Large intestine (tissue), 3 donors: ENCODE data around the gene CERT1. TPM values are rescaled to one million over a fixed set of nuclear protein-coding genes. Genes with fewer than 3 reads are reported as not detected.

Experiments used
- DNase-seq, 2 donors: peaks; one replicate each; pipeline versions ENCODE4 v3.0.0 to v3.0.0-alpha.2; 2013
- H3K27ac ChIP-seq: one replicate; pipeline ENCODE4 v1.5.1; 2013; ENCODE audit warnings: low read length
- H3K27me3 ChIP-seq: 2 replicates; pipeline ENCODE4 v1.6.1; 2013; ENCODE audit warnings: low read length; ENCODE audit not compliant: control insufficient read depth, insufficient read depth
- H3K36me3 ChIP-seq: 2 replicates; pipeline ENCODE4 v1.6.1; 2013; ENCODE audit warnings: low read length; ENCODE audit not compliant: control insufficient read depth, insufficient read depth
- H3K4me1 ChIP-seq: one replicate; pipeline ENCODE4 v1.6.1; 2013; ENCODE audit warnings: low read length; ENCODE audit not compliant: control insufficient read depth, insufficient read depth
- H3K4me3 ChIP-seq: one replicate; pipeline ENCODE4 v1.5.1; 2013; ENCODE audit warnings: low read length
- H3K9me3 ChIP-seq: one replicate; pipeline ENCODE4 v1.6.1; 2013; ENCODE audit warnings: mild to moderate bottlenecking, low read depth, low read length, moderate library complexity; ENCODE audit not compliant: control insufficient read depth
- WGBS: methylation state at CpG from one replicate; pipeline ENCODE4 v1.1.5; 2013; ENCODE audit warnings: low lambda C conversion rate; ENCODE audit not compliant: insufficient coverage; 5-methylcytosine and 5-hydroxymethylcytosine counted together
- polyA plus RNA-seq: library from polyadenylated mRNA; unstranded; fragments of 120-200 nt; gene quantifications from one replicate; pipeline ENCODE4 v1.2.1, GENCODE V29; 2013

CERT1 gene
- polyA plus RNA-seq, 1 donor: 50.3 TPM

DNA sequence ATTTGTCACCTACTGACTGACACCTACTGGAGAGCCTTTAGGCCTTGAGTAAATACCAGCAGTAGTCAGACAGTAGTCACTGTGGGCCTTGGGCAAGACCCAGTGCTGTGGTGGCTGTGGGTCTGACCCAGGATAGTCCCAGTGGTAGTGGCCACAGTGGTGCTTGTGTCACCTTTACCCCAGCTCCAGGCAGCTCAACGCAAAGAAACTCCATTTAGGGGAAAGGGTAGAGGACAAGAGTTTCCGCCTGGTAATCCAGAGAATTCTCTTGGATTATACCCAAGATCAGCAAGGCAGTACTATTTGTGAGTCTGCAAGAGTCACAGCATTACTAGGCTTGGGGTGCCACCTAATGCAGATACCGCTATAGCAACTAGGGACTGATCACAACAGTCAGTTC, 28.9 kb downstream of the CERT1 start:
- Histone ChIP-seq H3K27ac (no peak overlapping the region), H3K4me3 (no peak overlapping the region), H3K36me3 (peaks cover 13% of the 10 kb centered on the region), H3K9me3 (peaks cover 11% of the 10 kb centered on the region), H3K4me1 (no peaks in the 10 kb centered on the region), H3K27me3 (no peaks in the 10 kb centered on the region)
- DNase-seq: no peak
- no CpG with 5 or more reads among the region's 3 CpGs for WGBS

GRCh38 chr5:75481024-75481423, 30.4 kb downstream of the CERT1 start:
- H3K36me3 ChIP-seq: peaks cover 13% of the 10 kb centered on the region
- no peak overlapping the region for H3K27ac ChIP-seq
- no peaks in the 10 kb centered on the region for H3K27me3 ChIP-seq
- H3K4me1 ChIP-seq: no peaks in the 10 kb centered on the region
- peaks cover 6% of the 10 kb centered on the region for H3K9me3 ChIP-seq
- 100% methylated on average over 2 of the region's 4 CpGs for WGBS
- DNase-seq: no peak
- H3K4me3 ChIP-seq: no peak overlapping the region

- H3K36me3 ChIP-seq: peaks cover 6% of the 10 kb centered on the region
- H3K4me1 ChIP-seq: peaks cover 3% of the 10 kb centered on the region
- 100% methylated on average over 3 of the region's 4 CpGs for WGBS
- no peaks in the 10 kb centered on the region for H3K27me3 ChIP-seq
- no peak overlapping the region for H3K27ac ChIP-seq
- peaks cover 3% of the 10 kb centered on the region for H3K9me3 ChIP-seq
- H3K4me3 ChIP-seq: no peak overlapping the region
- no peak for DNase-seq
Observed at GRCh38 chr5:75475364-75475763, 36.1 kb downstream of the CERT1 start.

GRCh38 chr5:75473463-75473862, 38.0 kb downstream of the CERT1 start:
- H3K36me3 ChIP-seq: peaks cover 2% of the 10 kb centered on the region
- 88% methylated on average over 1 of the region's 2 CpGs for WGBS
- H3K9me3 ChIP-seq: peaks cover 20% of the 10 kb centered on the region
- peak in 1 of 2 donors; percentile 51 for DNase-seq
- H3K4me1 ChIP-seq: peaks cover 3% of the 10 kb centered on the region
- peak overlapping the region; percentile 56 for H3K27ac ChIP-seq
- no peaks in the 10 kb centered on the region for H3K27me3 ChIP-seq
- H3K4me3 ChIP-seq: no peak overlapping the region

- H3K27me3 ChIP-seq: no peaks in the 10 kb centered on the region
- peaks cover 2% of the 10 kb centered on the region for H3K36me3 ChIP-seq
- no CpG with 5 or more reads among the region's 1 CpG for WGBS
- no peak overlapping the region for H3K4me3 ChIP-seq
- peaks cover 22% of the 10 kb centered on the region for H3K9me3 ChIP-seq
- H3K4me1 ChIP-seq: peaks cover 3% of the 10 kb centered on the region
- H3K27ac ChIP-seq: peak overlapping the region; percentile 56
- DNase-seq: no peak
Observed at GRCh38 chr5:75472973-75473372, 38.5 kb downstream of the CERT1 start.

DNA sequence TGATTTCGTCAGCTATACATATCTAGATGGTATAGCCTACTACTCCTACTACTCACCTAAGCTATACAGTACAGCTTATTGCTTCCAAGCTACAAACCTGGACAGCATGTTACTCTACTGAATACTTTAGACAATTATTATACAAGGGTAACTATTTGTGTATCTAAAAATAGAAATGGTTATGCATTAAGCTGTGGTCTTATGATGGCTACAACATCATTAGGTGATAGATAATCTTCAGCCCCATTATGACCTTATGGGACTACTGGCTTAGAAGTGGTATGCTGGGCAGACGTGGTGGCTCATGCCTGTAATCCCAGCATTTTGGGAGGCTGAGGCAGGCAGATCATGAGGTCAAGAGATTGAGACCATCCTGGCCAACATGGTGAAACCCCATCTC, 40.2 kb downstream of the CERT1 start:
- DNase-seq: no peak
- peaks cover 3% of the 10 kb centered on the region for H3K4me1 ChIP-seq
- peaks cover 2% of the 10 kb centered on the region for H3K36me3 ChIP-seq
- H3K27ac ChIP-seq: no peak overlapping the region
- H3K4me3 ChIP-seq: no peak overlapping the region
- peaks cover 29% of the 10 kb centered on the region for H3K9me3 ChIP-seq
- no CpG with 5 or more reads among the region's 2 CpGs for WGBS
- H3K27me3 ChIP-seq: no peaks in the 10 kb centered on the region

- 95% methylated on average over 1 of the region's 1 CpG for WGBS
- DNase-seq: no peak
- H3K27ac ChIP-seq: no peak overlapping the region
- peaks cover 2% of the 10 kb centered on the region for H3K36me3 ChIP-seq
- H3K4me1 ChIP-seq: peaks cover 3% of the 10 kb centered on the region
- no peaks in the 10 kb centered on the region for H3K27me3 ChIP-seq
- H3K4me3 ChIP-seq: no peak overlapping the region
- peaks cover 29% of the 10 kb centered on the region for H3K9me3 ChIP-seq
Observed at GRCh38 chr5:75469017-75469416, 42.4 kb downstream of the CERT1 start.

DNA sequence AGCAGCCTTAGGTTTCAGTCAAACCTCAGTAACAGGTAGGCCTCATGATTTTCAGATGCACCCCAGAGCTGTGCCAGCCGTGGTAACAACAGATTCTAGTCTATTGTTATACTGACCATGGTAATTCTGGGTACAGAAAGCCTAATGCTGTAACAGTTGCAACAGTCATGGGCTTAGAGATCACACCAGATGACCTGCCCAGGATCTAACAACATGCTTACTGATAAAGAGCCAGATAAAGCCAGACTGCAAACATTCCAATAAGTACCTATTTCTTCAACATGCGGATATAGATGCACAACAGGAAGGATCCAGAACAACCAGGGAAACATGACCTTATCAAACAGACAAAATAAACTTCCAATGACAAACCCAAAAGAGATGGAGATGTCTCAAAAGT, 42.8 kb downstream of the CERT1 start:
- WGBS: 100% methylated on average over 1 of the region's 2 CpGs

DNA sequence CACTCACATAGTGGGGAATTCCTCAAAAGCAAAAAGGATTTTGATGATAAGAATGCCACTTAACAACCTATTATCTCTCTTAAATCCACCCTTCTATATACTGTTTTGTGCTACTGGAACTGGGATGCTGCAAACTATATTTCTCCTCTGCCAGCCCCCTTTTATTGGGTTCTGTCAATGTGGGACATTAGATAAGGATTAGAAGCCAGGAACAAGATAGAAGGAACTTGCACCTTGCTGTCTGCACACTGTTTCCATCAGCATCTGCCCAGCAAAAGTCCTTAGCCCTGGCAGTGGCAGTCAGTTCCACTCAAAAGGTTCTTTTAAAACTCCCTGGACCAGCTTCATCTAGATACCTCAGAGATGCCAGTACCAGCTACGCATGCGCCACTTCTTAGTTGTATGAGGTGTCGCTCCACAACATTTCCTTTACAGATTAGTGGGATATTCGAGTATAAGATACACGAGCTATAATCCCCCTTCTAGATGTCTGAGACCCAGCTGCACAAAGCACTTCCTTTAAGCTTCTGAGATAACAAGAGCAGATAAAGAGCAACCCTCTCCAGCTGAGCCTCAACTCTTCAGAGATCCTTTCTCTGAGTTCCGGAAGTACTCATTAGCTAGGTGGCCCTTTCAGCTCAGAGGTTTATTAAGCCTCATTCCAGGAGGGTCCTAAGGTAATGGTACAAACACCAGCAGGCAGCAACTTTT, 45.3 kb downstream of the CERT1 start:
- Histone ChIP-seq H3K4me1 (no peaks in the 10 kb centered on the region), H3K9me3 (peaks cover 33% of the 10 kb centered on the region), H3K4me3 (no peak overlapping the region), H3K27me3 (no peaks in the 10 kb centered on the region), H3K36me3 (peaks cover 4% of the 10 kb centered on the region), H3K27ac (no peak overlapping the region)
- 100% methylated on average over 1 of the region's 6 CpGs for WGBS
- DNase-seq: no peak

More for the DNA sequence above, 42.8 kb downstream of the CERT1 start:
- H3K27me3 ChIP-seq: no peaks in the 10 kb centered on the region
- H3K4me3 ChIP-seq: no peak overlapping the region
- H3K9me3 ChIP-seq: peaks cover 29% of the 10 kb centered on the region
- H3K27ac ChIP-seq: no peak overlapping the region
- H3K36me3 ChIP-seq: peaks cover 2% of the 10 kb centered on the region
- DNase-seq: no peak
- H3K4me1 ChIP-seq: peaks cover 3% of the 10 kb centered on the region

- H3K36me3 ChIP-seq: peaks cover 3% of the 10 kb centered on the region
- no peak overlapping the region for H3K27ac ChIP-seq
- H3K4me3 ChIP-seq: no peak overlapping the region
- H3K9me3 ChIP-seq: peaks cover 30% of the 10 kb centered on the region
- H3K27me3 ChIP-seq: no peaks in the 10 kb centered on the region
- WGBS: no CpG with 5 or more reads among the region's 1 CpG
- H3K4me1 ChIP-seq: no peaks in the 10 kb centered on the region
- DNase-seq: no peak
Observed at GRCh38 chr5:75465480-75465879, 45.9 kb downstream of the CERT1 start.

GRCh38 chr5:75463726-75464125, 47.7 kb downstream of the CERT1 start:
- Histone ChIP-seq H3K36me3 (peaks cover 3% of the 10 kb centered on the region), H3K4me3 (no peak overlapping the region), H3K27ac (no peak overlapping the region), H3K27me3 (no peaks in the 10 kb centered on the region), H3K9me3 (peaks cover 15% of the 10 kb centered on the region), H3K4me1 (no peaks in the 10 kb centered on the region)
- 100% methylated on average over 1 of the region's 2 CpGs for WGBS
- no peak for DNase-seq
